Urinary bladder (tissue), 4 donors: ENCODE results near the gene ALDH1A2. TPM values are rescaled to one million over a fixed set of nuclear protein-coding genes. Genes with fewer than 3 reads are reported as not detected.

Experiments
- DNase-seq: peaks from one replicate; pipeline ENCODE4 v3.0.0-alpha.2; 2015; ENCODE audit errors: extremely low spot score
- H3K27ac ChIP-seq: one replicate; pipeline ENCODE4 v1.5.1; 2013; ENCODE audit warnings: low read depth, mild to moderate bottlenecking, moderate library complexity
- H3K36me3 ChIP-seq: one replicate; pipeline ENCODE4 v1.6.1; 2013; ENCODE audit warnings: mild to moderate bottlenecking, moderate library complexity; ENCODE audit not compliant: insufficient read depth
- H3K4me1 ChIP-seq: one replicate; pipeline ENCODE4 v1.6.1; 2013; ENCODE audit warnings: mild to moderate bottlenecking, moderate library complexity; ENCODE audit not compliant: insufficient read depth
- H3K4me3 ChIP-seq: one replicate; pipeline ENCODE4 v1.5.1; 2013; ENCODE audit warnings: low read depth, low read length
- WGBS: extraction: QIAGEN DNeasy Blood & Tissue Kit; methylation state at CpG from one replicate; pipeline ENCODE4 v1.1.7; 2013; 5-methylcytosine and 5-hydroxymethylcytosine counted together
- polyA plus RNA-seq: library from polyadenylated mRNA; stranded (reverse); fragments of 200-250 nt; gene quantifications from one replicate; pipeline ENCODE4 v1.2.3, GENCODE V29; 2013
- total RNA-seq: library from RNA; depleted of rRNA; stranded (reverse); fragments of >200 nt; gene quantifications from one replicate; pipeline ENCODE4 v1.2.3, GENCODE V29; 2014
- donor health status: healthy with polysubstance abuse.
- donor health status: healthy.

ALDH1A2 gene
- total and polyA plus RNA-seq, 2 donors = 3.6 to 36.0 TPM

- H3K36me3 ChIP-seq = no peaks in the 10 kb centered on the region
- H3K4me1 ChIP-seq = peaks cover 2% of the 10 kb centered on the region
- no peak overlapping the region for H3K4me3 ChIP-seq
- 5% methylated on average over 1 of the region's 1 CpG for WGBS
- peak; percentile 47 for DNase-seq
- no peak overlapping the region for H3K27ac ChIP-seq
These were observed 142.2 kb downstream of the ALDH1A2 start for GRCh38 chr15:57923306-57923705.

- Histone ChIP-seq H3K4me3 (no peak overlapping the region), H3K27ac (no peak overlapping the region), H3K36me3 (no peaks in the 10 kb centered on the region), H3K4me1 (peaks cover 2% of the 10 kb centered on the region)
- DNase-seq = no peak
- 49% methylated on average over 5 of the region's 5 CpGs for WGBS
These were observed 142.7 kb downstream of the ALDH1A2 start for GRCh38 chr15:57922776-57923175.

- no peak for DNase-seq
- WGBS = 82% methylated on average over 2 of the region's 2 CpGs
- no peaks in the 10 kb centered on the region for H3K36me3 ChIP-seq
- no peak overlapping the region for H3K4me3 ChIP-seq
- H3K4me1 ChIP-seq = peaks cover 2% of the 10 kb centered on the region
- no peak overlapping the region for H3K27ac ChIP-seq
These were observed 144.1 kb downstream of the ALDH1A2 start for GRCh38 chr15:57921371-57921770.

- 73% methylated on average over 5 of the region's 5 CpGs for WGBS
- no peak for DNase-seq
- Histone ChIP-seq H3K4me3 (no peak overlapping the region), H3K4me1 (peaks cover 2% of the 10 kb centered on the region), H3K27ac (no peak overlapping the region), H3K36me3 (no peaks in the 10 kb centered on the region)
These were observed 144.6 kb downstream of the ALDH1A2 start for GRCh38 chr15:57920911-57921310.

GRCh38 chr15:57919754-57920153 is 145.8 kb downstream of the ALDH1A2 start:
- WGBS = 91% methylated on average over 2 of the region's 2 CpGs
- Histone ChIP-seq H3K27ac (no peak overlapping the region), H3K36me3 (no peaks in the 10 kb centered on the region), H3K4me3 (no peak overlapping the region), H3K4me1 (peaks cover 2% of the 10 kb centered on the region)
- no peak for DNase-seq

- WGBS = 77% methylated on average over 8 of the region's 8 CpGs
These were observed 147.5 kb downstream of the ALDH1A2 start for GRCh38 chr15:57917998-57918397.

GRCh38 chr15:57916695-57917094 is 148.8 kb downstream of the ALDH1A2 start:
- Histone ChIP-seq H3K4me3 (no peak overlapping the region), H3K36me3 (no peaks in the 10 kb centered on the region), H3K27ac (no peak overlapping the region), H3K4me1 (peaks cover 2% of the 10 kb centered on the region)
- no peak for DNase-seq
- WGBS = 52% methylated on average over 8 of the region's 8 CpGs

More at GRCh38 chr15:57917998-57918397, 147.5 kb downstream of the ALDH1A2 start:
- Histone ChIP-seq H3K4me3 (no peak overlapping the region), H3K4me1 (peaks cover 2% of the 10 kb centered on the region), H3K27ac (no peak overlapping the region), H3K36me3 (no peaks in the 10 kb centered on the region)
- no peak for DNase-seq

GRCh38 chr15:57915827-57916531 is 149.5 kb downstream of the ALDH1A2 start:
- no peaks in the 10 kb centered on the region for H3K36me3 ChIP-seq
- no peak overlapping the region for H3K27ac ChIP-seq
- no peak for DNase-seq
- peaks cover 1% of the 10 kb centered on the region for H3K4me1 ChIP-seq
- no peak overlapping the region for H3K4me3 ChIP-seq
- 91% methylated on average over 15 of the region's 15 CpGs for WGBS

GRCh38 chr15:57914350-57915055 is 151.0 kb downstream of the ALDH1A2 start:
- H3K4me1 ChIP-seq = no peaks in the 10 kb centered on the region
- no peak overlapping the region for H3K4me3 ChIP-seq
- DNase-seq = no peak
- no peaks in the 10 kb centered on the region for H3K36me3 ChIP-seq
- WGBS = 70% methylated on average over 9 of the region's 9 CpGs
- H3K27ac ChIP-seq = no peak overlapping the region

- WGBS = 38% methylated on average over 1 of the region's 1 CpG
- Histone ChIP-seq H3K4me1 (no peaks in the 10 kb centered on the region), H3K27ac (no peak overlapping the region), H3K36me3 (no peaks in the 10 kb centered on the region), H3K4me3 (no peak overlapping the region)
- DNase-seq = no peak
These were observed 154.3 kb downstream of the ALDH1A2 start for GRCh38 chr15:57911247-57911646.

GRCh38 chr15:57910672-57911071 is 154.8 kb downstream of the ALDH1A2 start:
- 94% methylated on average over 3 of the region's 3 CpGs for WGBS
- H3K27ac ChIP-seq = no peak overlapping the region
- no peak for DNase-seq
- H3K36me3 ChIP-seq = no peaks in the 10 kb centered on the region
- H3K4me3 ChIP-seq = no peak overlapping the region
- H3K4me1 ChIP-seq = no peaks in the 10 kb centered on the region

- H3K36me3 ChIP-seq = no peaks in the 10 kb centered on the region
- H3K27ac ChIP-seq = no peak overlapping the region
- no peak overlapping the region for H3K4me3 ChIP-seq
- 82% methylated on average over 2 of the region's 2 CpGs for WGBS
- DNase-seq = no peak
- H3K4me1 ChIP-seq = no peaks in the 10 kb centered on the region
These were observed 156.1 kb downstream of the ALDH1A2 start for GRCh38 chr15:57909388-57909787.

- WGBS = 31% methylated on average over 1 of the region's 1 CpG
- no peaks in the 10 kb centered on the region for H3K4me1 ChIP-seq
- H3K4me3 ChIP-seq = no peak overlapping the region
- no peaks in the 10 kb centered on the region for H3K36me3 ChIP-seq
- H3K27ac ChIP-seq = no peak overlapping the region
- DNase-seq = no peak
These were observed 161.9 kb downstream of the ALDH1A2 start for GRCh38 chr15:57903626-57904025.
